Right lobe of liver (tissue), 4 donors: ENCODE measurements around the gene PXMP4.

Source experiments
- POLR2A ChIP-seq: fragments of 450-650 bp; IDR thresholded peaks from one replicate; pipeline ENCODE4 v1.6.1; 2017; ENCODE audit warnings: antibody characterized with exemption, mild to moderate bottlenecking
- TF ChIP-seq, protein P1 (sequence below), 4 donors: fragments of 200-600 bp in 3 of 4; fragments of 450-650 bp in 1 of 4; IDR thresholded peaks; one replicate each; pipeline versions ENCODE4 v1.5.1 to v1.8.0; 2016 to 2022; ENCODE audit warnings: antibody characterized with exemption in 4 of 4, mild to moderate bottlenecking in 2 of 4
- donor health status: DM: no; HTN: no; CAD: no.
- donor health status: DM: no; HTN: no; CAD: no.
- donor health status: DM: no; HTN: yes; CAD: no.

DNA sequence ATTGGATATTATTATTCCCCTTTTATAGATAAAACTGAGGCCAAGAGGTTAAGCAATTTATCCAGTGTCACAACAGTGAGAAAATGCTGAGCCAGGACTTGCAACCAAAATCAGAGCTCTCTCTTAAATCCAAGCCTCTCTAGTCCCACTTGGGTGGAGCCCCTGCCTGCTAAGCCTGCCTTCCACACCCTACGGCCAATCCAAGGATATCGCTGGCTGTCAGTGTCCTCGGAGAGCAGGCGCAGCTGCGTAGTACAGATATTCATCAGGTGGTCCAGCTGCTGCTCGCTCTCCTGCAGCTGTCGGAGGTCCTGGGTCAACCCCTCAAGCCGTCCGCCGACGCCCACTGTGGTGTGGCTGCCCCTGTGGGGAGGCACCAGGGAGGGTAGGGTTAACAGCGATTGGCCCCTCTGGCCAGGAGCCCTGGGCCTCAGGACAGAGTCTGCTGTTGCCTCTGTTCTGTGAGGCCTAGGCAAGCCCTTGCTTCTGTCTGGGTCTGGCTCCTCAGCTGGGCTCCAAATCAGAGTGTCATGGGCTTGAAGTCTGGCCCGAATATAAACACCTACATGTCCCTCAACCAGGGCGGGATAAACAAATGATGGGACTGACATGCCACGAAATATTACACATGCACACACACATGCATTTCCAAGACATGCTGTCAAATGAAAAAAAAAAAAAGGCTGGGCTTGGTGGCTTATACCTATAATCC lies 42.0 kb downstream of the PXMP4 start:
- TF ChIP-seq, protein P1, sequence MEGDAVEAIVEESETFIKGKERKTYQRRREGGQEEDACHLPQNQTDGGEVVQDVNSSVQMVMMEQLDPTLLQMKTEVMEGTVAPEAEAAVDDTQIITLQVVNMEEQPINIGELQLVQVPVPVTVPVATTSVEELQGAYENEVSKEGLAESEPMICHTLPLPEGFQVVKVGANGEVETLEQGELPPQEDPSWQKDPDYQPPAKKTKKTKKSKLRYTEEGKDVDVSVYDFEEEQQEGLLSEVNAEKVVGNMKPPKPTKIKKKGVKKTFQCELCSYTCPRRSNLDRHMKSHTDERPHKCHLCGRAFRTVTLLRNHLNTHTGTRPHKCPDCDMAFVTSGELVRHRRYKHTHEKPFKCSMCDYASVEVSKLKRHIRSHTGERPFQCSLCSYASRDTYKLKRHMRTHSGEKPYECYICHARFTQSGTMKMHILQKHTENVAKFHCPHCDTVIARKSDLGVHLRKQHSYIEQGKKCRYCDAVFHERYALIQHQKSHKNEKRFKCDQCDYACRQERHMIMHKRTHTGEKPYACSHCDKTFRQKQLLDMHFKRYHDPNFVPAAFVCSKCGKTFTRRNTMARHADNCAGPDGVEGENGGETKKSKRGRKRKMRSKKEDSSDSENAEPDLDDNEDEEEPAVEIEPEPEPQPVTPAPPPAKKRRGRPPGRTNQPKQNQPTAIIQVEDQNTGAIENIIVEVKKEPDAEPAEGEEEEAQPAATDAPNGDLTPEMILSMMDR (IDR thresholded peaks at IDR 0.05): no peak
- TF ChIP-seq POLR2A: no peak
